HL-60 (cell line): ENCODE data around the gene RAD9B.
"Not testable (repeated sequence)": the region's sequence is repeated elsewhere in the genome, so short reads cannot be mapped to it uniquely, and the experiment has no call there.

Source experiments
- DNase-seq, 2 experiments: peaks; one replicate each; pipeline ENCODE4 v3.0.0-alpha.2; 2010 to 2020; ENCODE audit warnings: low read depth in 1 of 2, low spot score in 1 of 2
- H3K27ac ChIP-seq: fragments of 250-450 bp; sonication (Bioruptor Pico); replicated peaks from 2 replicates; pipeline ENCODE4 v1.5.1; 2020; ENCODE audit warnings: mild to moderate bottlenecking, moderate library complexity
- H3K27me3 ChIP-seq: fragments of 250-450 bp; sonication (Bioruptor Pico); 2 replicates; pipeline ENCODE4 v1.5.1; 2021; ENCODE audit warnings: mild to moderate bottlenecking, moderate library complexity; ENCODE audit not compliant: insufficient read depth, poor library complexity, severe bottlenecking
- H3K4me3 ChIP-seq: replicated peaks from 2 replicates; pipeline ENCODE4 v1.5.1; 2011; ENCODE audit warnings: mild to moderate bottlenecking, control low read depth, low read length; ENCODE audit not compliant: insufficient read depth
- CTCF ChIP-seq: IDR thresholded peaks from one replicate; pipeline ENCODE4 v1.5.1; 2011; ENCODE audit warnings: low read length, control low read depth, inconsistent platforms; ENCODE audit not compliant: insufficient read depth
- GABPA ChIP-seq: IDR thresholded peaks from 2 replicates; pipeline ENCODE4 v1.6.1; 2012; ENCODE audit warnings: low read depth
- POLR2AphosphoS5 ChIP-seq: IDR thresholded peaks from 2 replicates; pipeline ENCODE4 v1.6.1; 2012; ENCODE audit warnings: low read depth
- REST ChIP-seq: IDR thresholded peaks from 2 replicates; pipeline ENCODE4 v1.6.1; 2012; ENCODE audit warnings: low read depth; ENCODE audit not compliant: insufficient replicate concordance
- SPI1 ChIP-seq: IDR thresholded peaks from 2 replicates; pipeline ENCODE4 v1.6.1; 2012; ENCODE audit warnings: low read depth, mild to moderate bottlenecking, borderline replicate concordance

Gene RAD9B

GRCh38 chr12:110465024-110465423, 37.1 kb upstream of the RAD9B start:
- H3K4me3 ChIP-seq: no peak overlapping the region
- no peak overlapping the region for H3K27ac ChIP-seq
- no peaks in the 10 kb centered on the region for H3K27me3 ChIP-seq
- no peak for DNase-seq
- no peak for TF ChIP-seq CTCF

- DNase-seq, H3K27ac ChIP-seq, H3K27me3 ChIP-seq, H3K4me3 ChIP-seq: not testable (repeated sequence)
Observed at GRCh38 chr12:110465765-110466164, 36.4 kb upstream of the RAD9B start.

GRCh38 chr12:110466791-110467190, 35.3 kb upstream of the RAD9B start:
- Histone ChIP-seq H3K27me3 (no peaks in the 10 kb centered on the region), H3K4me3 (peak overlapping the region; percentile 95), H3K27ac (peak overlapping the region; percentile 99)
- peak in 1 of 2 experiments; percentile 34 for DNase-seq
- TF ChIP-seq SPI1 (peak; percentile 88), CTCF (no peak)

GRCh38 chr12:110467847-110468213, 34.3 kb upstream of the RAD9B start:
- no peak for DNase-seq
- TF ChIP-seq REST: peak; percentile 6
- TF ChIP-seq CTCF: no peak
- Histone ChIP-seq H3K4me3 (peak overlapping the region; percentile 95), H3K27ac (peak overlapping the region; percentile 99), H3K27me3 (no peaks in the 10 kb centered on the region)

GRCh38 chr12:110468214-110469048, 33.7 kb upstream of the RAD9B start, which contains the start of the genes FAM216A and GPN3:
Gene FAM216A, plus strand, starts transcription at chr12:110468845. Its CDS starts 31 bp downstream, at chr12:110468876.
Gene GPN3, minus strand, starts transcription at chr12:110468257. Its CDS starts 54 bp downstream, at chr12:110468203.
- TF ChIP-seq REST: peak; percentile 10
- no peak for TF ChIP-seq SPI1
- TF ChIP-seq POLR2AphosphoS5: peak; percentile 94
- TF ChIP-seq GABPA: no peak
- Histone ChIP-seq H3K4me3 (peak within 1 kb of the TSS; percentile 95), H3K27ac (peak within 1 kb of the TSS; percentile 99), H3K27me3 (no peaks in the 10 kb centered on the region)
- DNase-seq: peak; percentile 98
